Coronary artery (tissue), 2 donors: ENCODE data around the gene AFMID.
"Not testable (repeated sequence)": the region's sequence is repeated elsewhere in the genome, so short reads cannot be mapped to it uniquely, and the experiment has no call there.

ENCODE experiments used
- DNase-seq: peaks from one replicate; pipeline ENCODE4 v3.0.0-alpha.2; 2017; ENCODE audit warnings: low spot score
- H3K27ac ChIP-seq, 2 donors: fragments of 200-600 bp; sonication (generic); one replicate each; pipeline ENCODE4 v1.5.1; 2016 to 2019
- H3K4me3 ChIP-seq: fragments of 200-600 bp; sonication (generic); 2 replicates; pipeline ENCODE4 v1.5.1; 2016; ENCODE audit warnings: mild to moderate bottlenecking, moderate library complexity
- CTCF ChIP-seq: fragments of 200-600 bp; sonication (generic); IDR thresholded peaks from one replicate; pipeline ENCODE4 v1.5.1; 2019; ENCODE audit warnings: antibody characterized with exemption

AFMID gene

GRCh38 chr17:78232859-78233173 is 45.7 kb downstream of the AFMID start:
- no peak overlapping the region for H3K4me3 ChIP-seq
- no peak for TF ChIP-seq CTCF
- no peak for DNase-seq

GRCh38 chr17:78233678-78234077 is 46.5 kb downstream of the AFMID start:
- no peak overlapping the region for H3K4me3 ChIP-seq
- DNase-seq = no peak
- no peak for TF ChIP-seq CTCF
- no peak overlapping the region for H3K27ac ChIP-seq

More at GRCh38 chr17:78232859-78233173, 45.7 kb downstream of the AFMID start:
- H3K27ac ChIP-seq = no peak overlapping the region

GRCh38 chr17:78234261-78234865 is 47.2 kb downstream of the AFMID start:
- DNase-seq = no peak
- no peak for TF ChIP-seq CTCF
- Histone ChIP-seq H3K27ac (no peak overlapping the region), H3K4me3 (no peak overlapping the region)

- not testable (repeated sequence) for H3K27ac ChIP-seq, DNase-seq
These were observed 47.9 kb downstream of the AFMID start for GRCh38 chr17:78235022-78235421.

GRCh38 chr17:78235885-78236284 is 48.7 kb downstream of the AFMID start:
- DNase-seq = no peak
- Histone ChIP-seq H3K4me3 (no peak overlapping the region), H3K27ac (no peak overlapping the region)
- no peak for TF ChIP-seq CTCF

More at GRCh38 chr17:78235022-78235421, 47.9 kb downstream of the AFMID start:
- not testable (repeated sequence) for H3K4me3 ChIP-seq

- TF ChIP-seq CTCF = no peak
- no peak overlapping the region for H3K27ac ChIP-seq
- no peak overlapping the region for H3K4me3 ChIP-seq
- peak; percentile 59 for DNase-seq
These were observed 49.4 kb downstream of the AFMID start for GRCh38 chr17:78236362-78237127.

- Histone ChIP-seq H3K27ac (no peak overlapping the region), H3K4me3 (no peak overlapping the region)
- DNase-seq = no peak
- no peak for TF ChIP-seq CTCF
These were observed 50.3 kb downstream of the AFMID start for GRCh38 chr17:78237401-78238012.
